DND-41 (cell line): ENCODE data around the gene TOMM34.

Experiments
- EZH2 ChIP-seq: IDR thresholded peaks from 3 replicates; pipeline ENCODE4 v1.6.1; 2012; ENCODE audit warnings: borderline replicate concordance, low read depth, mild to moderate bottlenecking, moderate library complexity, low read length, inconsistent platforms; ENCODE audit not compliant: severe bottlenecking
- TF ChIP-seq, protein P1 (sequence below): IDR thresholded peaks from 2 replicates; pipeline ENCODE4 v1.5.1; 2012; ENCODE audit warnings: borderline replicate concordance, low read length, moderate library complexity, mild to moderate bottlenecking; ENCODE audit not compliant: poor library complexity, severe bottlenecking; ENCODE audit errors: extremely low read depth

DNA sequence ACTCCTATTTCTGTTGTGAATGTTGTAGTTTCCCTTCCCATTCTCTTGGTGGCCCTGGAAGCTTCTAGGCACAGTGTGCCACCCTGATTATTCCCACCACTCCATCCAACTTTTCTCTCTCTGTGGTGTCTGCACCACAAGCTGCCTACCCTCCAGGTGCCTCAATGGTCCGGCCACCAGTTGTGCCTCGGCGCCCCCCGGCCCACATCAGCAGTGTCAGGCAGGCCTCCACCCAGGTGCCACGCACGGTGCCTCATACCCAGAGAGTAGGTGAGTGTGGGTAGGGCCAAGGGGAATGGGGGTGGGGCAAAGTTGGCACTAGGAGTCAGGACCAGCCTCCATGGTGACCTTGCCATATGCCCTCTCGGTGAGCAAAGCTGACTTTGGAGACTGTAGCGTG lies 27.3 kb downstream of the TOMM34 start:
- TF ChIP-seq, protein P1, sequence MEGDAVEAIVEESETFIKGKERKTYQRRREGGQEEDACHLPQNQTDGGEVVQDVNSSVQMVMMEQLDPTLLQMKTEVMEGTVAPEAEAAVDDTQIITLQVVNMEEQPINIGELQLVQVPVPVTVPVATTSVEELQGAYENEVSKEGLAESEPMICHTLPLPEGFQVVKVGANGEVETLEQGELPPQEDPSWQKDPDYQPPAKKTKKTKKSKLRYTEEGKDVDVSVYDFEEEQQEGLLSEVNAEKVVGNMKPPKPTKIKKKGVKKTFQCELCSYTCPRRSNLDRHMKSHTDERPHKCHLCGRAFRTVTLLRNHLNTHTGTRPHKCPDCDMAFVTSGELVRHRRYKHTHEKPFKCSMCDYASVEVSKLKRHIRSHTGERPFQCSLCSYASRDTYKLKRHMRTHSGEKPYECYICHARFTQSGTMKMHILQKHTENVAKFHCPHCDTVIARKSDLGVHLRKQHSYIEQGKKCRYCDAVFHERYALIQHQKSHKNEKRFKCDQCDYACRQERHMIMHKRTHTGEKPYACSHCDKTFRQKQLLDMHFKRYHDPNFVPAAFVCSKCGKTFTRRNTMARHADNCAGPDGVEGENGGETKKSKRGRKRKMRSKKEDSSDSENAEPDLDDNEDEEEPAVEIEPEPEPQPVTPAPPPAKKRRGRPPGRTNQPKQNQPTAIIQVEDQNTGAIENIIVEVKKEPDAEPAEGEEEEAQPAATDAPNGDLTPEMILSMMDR: no peak
- no peak for TF ChIP-seq EZH2
